Measurements from ENCODE around the gene EHD1.

DNA sequence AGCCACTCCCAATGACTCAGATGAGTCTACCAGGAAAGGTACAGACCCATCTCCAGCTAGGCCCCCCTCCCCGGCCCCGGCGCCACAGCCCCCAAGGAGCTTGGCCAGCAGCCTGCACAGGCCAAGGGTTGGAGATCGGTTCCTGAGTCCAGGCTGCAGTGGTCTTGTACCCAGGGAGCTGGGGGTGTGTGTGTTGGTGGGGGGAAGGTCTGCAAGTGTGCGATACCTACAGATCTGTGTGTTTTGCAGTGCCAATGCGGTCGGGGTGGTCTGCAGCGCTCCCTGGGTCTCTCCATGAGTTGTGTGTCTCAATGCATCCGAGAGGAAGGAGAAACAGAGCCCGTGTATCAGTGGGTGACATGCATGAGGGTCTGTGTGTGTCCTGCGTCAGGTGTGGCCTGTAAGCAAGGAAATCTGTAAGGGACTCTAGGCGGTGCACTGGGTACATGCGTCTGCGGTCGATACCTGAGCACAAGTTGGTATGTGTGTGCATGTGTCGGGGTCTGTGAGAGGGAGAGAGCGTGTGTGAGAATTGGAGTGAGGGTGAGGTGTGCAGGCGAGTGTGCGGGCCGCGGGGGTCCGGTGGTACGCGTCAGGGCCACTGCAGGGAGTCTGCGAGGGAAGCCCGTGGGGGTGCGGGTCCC lies 34.6 kb downstream of the EHD1 start:
- TF ChIP-seq, protein P1, sequence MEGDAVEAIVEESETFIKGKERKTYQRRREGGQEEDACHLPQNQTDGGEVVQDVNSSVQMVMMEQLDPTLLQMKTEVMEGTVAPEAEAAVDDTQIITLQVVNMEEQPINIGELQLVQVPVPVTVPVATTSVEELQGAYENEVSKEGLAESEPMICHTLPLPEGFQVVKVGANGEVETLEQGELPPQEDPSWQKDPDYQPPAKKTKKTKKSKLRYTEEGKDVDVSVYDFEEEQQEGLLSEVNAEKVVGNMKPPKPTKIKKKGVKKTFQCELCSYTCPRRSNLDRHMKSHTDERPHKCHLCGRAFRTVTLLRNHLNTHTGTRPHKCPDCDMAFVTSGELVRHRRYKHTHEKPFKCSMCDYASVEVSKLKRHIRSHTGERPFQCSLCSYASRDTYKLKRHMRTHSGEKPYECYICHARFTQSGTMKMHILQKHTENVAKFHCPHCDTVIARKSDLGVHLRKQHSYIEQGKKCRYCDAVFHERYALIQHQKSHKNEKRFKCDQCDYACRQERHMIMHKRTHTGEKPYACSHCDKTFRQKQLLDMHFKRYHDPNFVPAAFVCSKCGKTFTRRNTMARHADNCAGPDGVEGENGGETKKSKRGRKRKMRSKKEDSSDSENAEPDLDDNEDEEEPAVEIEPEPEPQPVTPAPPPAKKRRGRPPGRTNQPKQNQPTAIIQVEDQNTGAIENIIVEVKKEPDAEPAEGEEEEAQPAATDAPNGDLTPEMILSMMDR (IDR thresholded peaks at IDR 0.05; ENCODE audit: insufficient read depth, low read length, poor library complexity, severe bottlenecking): no peak
- no peak for TF ChIP-seq EZH2phosphoT487 (conservative IDR thresholded peaks at IDR 0.05; ENCODE audit: low read length)

Measured in SU-DHL-6 (cell line).